ENCODE data around the gene ACBD4. TPM values are rescaled to one million over a fixed set of nuclear protein-coding genes. Genes with fewer than 3 reads are reported as not detected.

Gene ACBD4
- total and polyA plus RNA-seq, 4 donors, result 4.4 to 51.4 (median 44.9) TPM

DNA sequence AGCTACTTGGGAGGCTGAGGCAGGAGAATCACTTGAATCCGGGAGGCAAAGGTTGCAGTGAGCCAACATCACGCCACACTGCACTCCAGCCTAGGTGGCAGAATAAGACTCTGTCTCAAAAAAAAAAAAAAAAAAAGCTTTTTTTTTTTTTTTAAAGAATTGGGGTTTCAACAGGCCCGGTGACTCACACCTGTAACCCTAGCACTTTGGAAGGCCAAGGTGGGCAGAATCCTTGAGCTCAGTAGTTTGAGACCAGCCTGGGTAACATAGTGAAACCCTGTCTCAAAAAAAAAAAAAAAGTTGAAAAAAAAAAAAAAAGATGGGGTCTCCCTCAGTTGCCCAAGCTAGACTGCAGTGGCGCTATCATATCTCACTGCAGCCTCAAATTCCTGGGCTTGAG is 19.5 kb downstream of the ACBD4 start:
- Histone ChIP-seq H3K4me1 (ENCODE audit: control insufficient read depth in 4 of 4, insufficient read depth in 4 of 4, low read length in 3 of 4) (peaks cover 5 to 41% (median 36%) of the 10 kb centered on the region in 4 donors), H3K27me3 (ENCODE audit: control insufficient read depth in 4 of 4, insufficient read depth in 4 of 4, low read length in 3 of 4) (no peaks in the 10 kb centered on the region), H3K4me3 (ENCODE audit: low read depth in 1 of 3, low read length in 3 of 3) (no peak overlapping the region), H3K36me3 (ENCODE audit: control insufficient read depth in 4 of 4, insufficient read depth in 3 of 4, low read depth in 1 of 4, low read length in 3 of 4) (peaks cover 0 to 3% (median 0%) of the 10 kb centered on the region in 4 donors), H3K9me3 (ENCODE audit: control insufficient read depth in 4 of 4, low read length in 3 of 4) (no peaks in the 10 kb centered on the region), H3K27ac (ENCODE audit: low read depth in 1 of 2, low read length in 2 of 2) (no peak overlapping the region), H3K9ac (ENCODE audit: low read depth in 1 of 2, low read length in 2 of 2) (no peak overlapping the region)
- TF ChIP-seq TAF1 (conservative IDR thresholded peaks at IDR 0.05) (no peak), RXRA (IDR thresholded peaks at IDR 0.05) (no peak), HNF4G (IDR thresholded peaks at IDR 0.05) (no peak), HNF4A (conservative IDR thresholded peaks at IDR 0.05) (no peak), NR2F2 (IDR thresholded peaks at IDR 0.05) (no peak), RAD21 (IDR thresholded peaks at IDR 0.05) (no peak), FOXA2 (IDR thresholded peaks at IDR 0.05) (no peak), JUND (IDR thresholded peaks at IDR 0.05) (no peak), SP1 (IDR thresholded peaks at IDR 0.05) (no peak), FOXA1 (IDR thresholded peaks at IDR 0.05) (no peak), YY1 (IDR thresholded peaks at IDR 0.05) (no peak), EGR1 (IDR thresholded peaks at IDR 0.05; ENCODE audit: low read depth in 2 of 2) (no peak)
- TF ChIP-seq, protein P1, sequence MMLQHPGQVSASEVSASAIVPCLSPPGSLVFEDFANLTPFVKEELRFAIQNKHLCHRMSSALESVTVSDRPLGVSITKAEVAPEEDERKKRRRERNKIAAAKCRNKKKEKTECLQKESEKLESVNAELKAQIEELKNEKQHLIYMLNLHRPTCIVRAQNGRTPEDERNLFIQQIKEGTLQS (IDR thresholded peaks at IDR 0.05), result no peak
- TF ChIP-seq, protein P2, sequence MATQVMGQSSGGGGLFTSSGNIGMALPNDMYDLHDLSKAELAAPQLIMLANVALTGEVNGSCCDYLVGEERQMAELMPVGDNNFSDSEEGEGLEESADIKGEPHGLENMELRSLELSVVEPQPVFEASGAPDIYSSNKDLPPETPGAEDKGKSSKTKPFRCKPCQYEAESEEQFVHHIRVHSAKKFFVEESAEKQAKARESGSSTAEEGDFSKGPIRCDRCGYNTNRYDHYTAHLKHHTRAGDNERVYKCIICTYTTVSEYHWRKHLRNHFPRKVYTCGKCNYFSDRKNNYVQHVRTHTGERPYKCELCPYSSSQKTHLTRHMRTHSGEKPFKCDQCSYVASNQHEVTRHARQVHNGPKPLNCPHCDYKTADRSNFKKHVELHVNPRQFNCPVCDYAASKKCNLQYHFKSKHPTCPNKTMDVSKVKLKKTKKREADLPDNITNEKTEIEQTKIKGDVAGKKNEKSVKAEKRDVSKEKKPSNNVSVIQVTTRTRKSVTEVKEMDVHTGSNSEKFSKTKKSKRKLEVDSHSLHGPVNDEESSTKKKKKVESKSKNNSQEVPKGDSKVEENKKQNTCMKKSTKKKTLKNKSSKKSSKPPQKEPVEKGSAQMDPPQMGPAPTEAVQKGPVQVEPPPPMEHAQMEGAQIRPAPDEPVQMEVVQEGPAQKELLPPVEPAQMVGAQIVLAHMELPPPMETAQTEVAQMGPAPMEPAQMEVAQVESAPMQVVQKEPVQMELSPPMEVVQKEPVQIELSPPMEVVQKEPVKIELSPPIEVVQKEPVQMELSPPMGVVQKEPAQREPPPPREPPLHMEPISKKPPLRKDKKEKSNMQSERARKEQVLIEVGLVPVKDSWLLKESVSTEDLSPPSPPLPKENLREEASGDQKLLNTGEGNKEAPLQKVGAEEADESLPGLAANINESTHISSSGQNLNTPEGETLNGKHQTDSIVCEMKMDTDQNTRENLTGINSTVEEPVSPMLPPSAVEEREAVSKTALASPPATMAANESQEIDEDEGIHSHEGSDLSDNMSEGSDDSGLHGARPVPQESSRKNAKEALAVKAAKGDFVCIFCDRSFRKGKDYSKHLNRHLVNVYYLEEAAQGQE (IDR thresholded peaks at IDR 0.05), result no peak
- TF ChIP-seq, protein P3, sequence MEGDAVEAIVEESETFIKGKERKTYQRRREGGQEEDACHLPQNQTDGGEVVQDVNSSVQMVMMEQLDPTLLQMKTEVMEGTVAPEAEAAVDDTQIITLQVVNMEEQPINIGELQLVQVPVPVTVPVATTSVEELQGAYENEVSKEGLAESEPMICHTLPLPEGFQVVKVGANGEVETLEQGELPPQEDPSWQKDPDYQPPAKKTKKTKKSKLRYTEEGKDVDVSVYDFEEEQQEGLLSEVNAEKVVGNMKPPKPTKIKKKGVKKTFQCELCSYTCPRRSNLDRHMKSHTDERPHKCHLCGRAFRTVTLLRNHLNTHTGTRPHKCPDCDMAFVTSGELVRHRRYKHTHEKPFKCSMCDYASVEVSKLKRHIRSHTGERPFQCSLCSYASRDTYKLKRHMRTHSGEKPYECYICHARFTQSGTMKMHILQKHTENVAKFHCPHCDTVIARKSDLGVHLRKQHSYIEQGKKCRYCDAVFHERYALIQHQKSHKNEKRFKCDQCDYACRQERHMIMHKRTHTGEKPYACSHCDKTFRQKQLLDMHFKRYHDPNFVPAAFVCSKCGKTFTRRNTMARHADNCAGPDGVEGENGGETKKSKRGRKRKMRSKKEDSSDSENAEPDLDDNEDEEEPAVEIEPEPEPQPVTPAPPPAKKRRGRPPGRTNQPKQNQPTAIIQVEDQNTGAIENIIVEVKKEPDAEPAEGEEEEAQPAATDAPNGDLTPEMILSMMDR (IDR thresholded peaks at IDR 0.05; ENCODE audit: low read depth, low read length, missing input control), result no peak
- TF ChIP-seq, protein P4, sequence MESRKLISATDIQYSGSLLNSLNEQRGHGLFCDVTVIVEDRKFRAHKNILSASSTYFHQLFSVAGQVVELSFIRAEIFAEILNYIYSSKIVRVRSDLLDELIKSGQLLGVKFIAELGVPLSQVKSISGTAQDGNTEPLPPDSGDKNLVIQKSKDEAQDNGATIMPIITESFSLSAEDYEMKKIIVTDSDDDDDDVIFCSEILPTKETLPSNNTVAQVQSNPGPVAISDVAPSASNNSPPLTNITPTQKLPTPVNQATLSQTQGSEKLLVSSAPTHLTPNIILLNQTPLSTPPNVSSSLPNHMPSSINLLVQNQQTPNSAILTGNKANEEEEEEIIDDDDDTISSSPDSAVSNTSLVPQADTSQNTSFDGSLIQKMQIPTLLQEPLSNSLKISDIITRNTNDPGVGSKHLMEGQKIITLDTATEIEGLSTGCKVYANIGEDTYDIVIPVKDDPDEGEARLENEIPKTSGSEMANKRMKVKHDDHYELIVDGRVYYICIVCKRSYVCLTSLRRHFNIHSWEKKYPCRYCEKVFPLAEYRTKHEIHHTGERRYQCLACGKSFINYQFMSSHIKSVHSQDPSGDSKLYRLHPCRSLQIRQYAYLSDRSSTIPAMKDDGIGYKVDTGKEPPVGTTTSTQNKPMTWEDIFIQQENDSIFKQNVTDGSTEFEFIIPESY (IDR thresholded peaks at IDR 0.05), result no peak
- TF ChIP-seq, protein P5, sequence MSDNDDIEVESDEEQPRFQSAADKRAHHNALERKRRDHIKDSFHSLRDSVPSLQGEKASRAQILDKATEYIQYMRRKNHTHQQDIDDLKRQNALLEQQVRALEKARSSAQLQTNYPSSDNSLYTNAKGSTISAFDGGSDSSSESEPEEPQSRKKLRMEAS (IDR thresholded peaks at IDR 0.05), result no peak
- no peak for DNase-seq (ENCODE audit: low spot score)
- 96% methylated on average over 4 of the region's 4 CpGs for WGBS

DNA sequence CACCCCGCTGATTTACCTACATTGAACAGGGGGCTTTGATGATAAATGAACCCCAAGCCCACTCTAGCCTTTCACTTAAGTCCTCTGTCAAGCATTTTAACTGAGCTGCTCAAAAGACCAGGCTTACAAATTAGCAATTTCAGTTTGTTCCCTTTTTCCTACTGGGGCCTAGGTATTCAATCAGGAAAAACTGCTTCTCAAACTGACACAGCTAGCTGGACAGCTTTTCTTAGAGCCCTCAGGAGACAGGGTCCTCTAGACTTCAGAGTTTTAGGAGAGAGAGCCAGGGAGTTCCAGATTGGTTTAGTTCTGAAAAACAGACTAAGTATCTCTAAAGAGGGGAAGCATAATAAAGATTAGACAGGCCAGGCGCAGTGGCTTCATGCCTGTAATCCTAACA is 20.0 kb downstream of the ACBD4 start:
- no peak overlapping the region for H3K27ac ChIP-seq (ENCODE audit: low read depth in 1 of 2, low read length in 2 of 2)
- WGBS, result 98% methylated on average over 2 of the region's 2 CpGs
- DNase-seq (ENCODE audit: low spot score), result no peak
- no peaks in the 10 kb centered on the region for H3K27me3 ChIP-seq (ENCODE audit: control insufficient read depth in 4 of 4, insufficient read depth in 4 of 4, low read length in 3 of 4)
- no peaks in the 10 kb centered on the region for H3K9me3 ChIP-seq (ENCODE audit: control insufficient read depth in 4 of 4, low read length in 3 of 4)
- H3K9ac ChIP-seq (ENCODE audit: low read depth in 1 of 2, low read length in 2 of 2), result no peak overlapping the region
- H3K4me1 ChIP-seq (ENCODE audit: control insufficient read depth in 4 of 4, insufficient read depth in 4 of 4, low read length in 3 of 4), result peaks cover 5 to 38% (median 35%) of the 10 kb centered on the region in 4 donors
- peaks cover 0 to 3% (median 0%) of the 10 kb centered on the region in 4 donors for H3K36me3 ChIP-seq (ENCODE audit: control insufficient read depth in 4 of 4, insufficient read depth in 3 of 4, low read depth in 1 of 4, low read length in 3 of 4)
- H3K4me3 ChIP-seq (ENCODE audit: low read depth in 1 of 3, low read length in 3 of 3), result no peak overlapping the region
- TF ChIP-seq, protein P5 (IDR thresholded peaks at IDR 0.05), result no peak
- TF ChIP-seq, protein P4 (IDR thresholded peaks at IDR 0.05), result no peak
- TF ChIP-seq GABPA (IDR thresholded peaks at IDR 0.05 in 1 of 2, conservative IDR thresholded peaks at IDR 0.05 in 1 of 2) (no peak), HNF4A (conservative IDR thresholded peaks at IDR 0.05) (no peak), NR2F2 (IDR thresholded peaks at IDR 0.05) (no peak), FOXA2 (IDR thresholded peaks at IDR 0.05) (no peak), FOXA1 (IDR thresholded peaks at IDR 0.05) (no peak), YY1 (IDR thresholded peaks at IDR 0.05) (no peak), JUND (IDR thresholded peaks at IDR 0.05) (no peak), RXRA (IDR thresholded peaks at IDR 0.05) (no peak), HNF4G (IDR thresholded peaks at IDR 0.05) (no peak), RAD21 (IDR thresholded peaks at IDR 0.05) (no peak)
- TF ChIP-seq, protein P1 (IDR thresholded peaks at IDR 0.05), result no peak
- TF ChIP-seq, protein P3 (IDR thresholded peaks at IDR 0.05; ENCODE audit: low read depth, low read length, missing input control), result no peak
